OCI-M2 (cell line): ENCODE data around the gene ETFB.

ENCODE experiments used
- DNase-seq: peaks from one replicate; lab custom pipeline; 2025; ENCODE audit not compliant: unreplicated experiment; lab: John Stamatoyannopoulos, UW

ETFB gene

DNA sequence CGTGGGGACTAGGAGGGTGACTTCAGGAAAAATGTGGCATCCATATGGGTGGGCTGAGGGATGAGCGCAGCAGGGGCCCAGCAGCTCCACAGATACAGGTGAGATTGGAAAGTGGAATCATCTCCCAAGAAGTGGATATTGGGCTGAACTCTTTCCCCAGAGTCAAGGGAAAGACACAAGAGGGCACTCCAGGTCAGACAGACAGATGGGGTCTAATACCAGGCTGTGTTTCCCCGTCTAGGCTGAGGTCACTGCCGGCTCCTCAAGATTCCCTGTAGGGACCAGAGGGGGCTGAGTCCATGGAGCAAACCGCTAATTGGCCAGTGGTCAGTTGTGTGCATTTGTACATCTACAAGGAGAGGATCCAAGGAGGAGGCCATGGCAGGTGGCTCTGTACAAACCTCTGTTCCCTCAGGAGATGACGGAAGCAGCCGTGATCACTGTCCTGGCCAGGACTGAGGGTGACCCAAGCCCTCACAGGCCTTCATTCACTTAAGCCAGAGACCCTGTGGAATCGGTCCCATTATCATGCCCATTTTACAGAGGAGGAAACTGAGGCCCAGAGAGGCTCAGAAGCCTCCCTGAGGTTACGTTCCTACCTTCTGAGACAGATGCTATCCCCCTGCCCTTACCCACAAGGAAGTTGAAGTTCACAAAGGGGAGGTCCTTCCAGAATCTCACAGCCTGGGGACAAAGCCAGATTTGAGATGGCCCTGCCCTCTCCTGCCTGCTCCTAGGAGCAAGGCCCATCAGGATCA is 69.7 kb downstream of the ETFB start:
- DNase-seq, result no peak

- no peak for DNase-seq
These were observed 70.6 kb downstream of the ETFB start for GRCh38 chr19:51295382-51296126.
